ENCODE results near the gene RASGRF1.

RASGRF1 gene

GRCh38 chr15:78912316-78912715 is 178.3 kb downstream of the RASGRF1 start:
- no peak for TF ChIP-seq CTCF (IDR thresholded peaks at IDR 0.05; ENCODE audit: insufficient read depth, low read depth, low read length, missing control alignments)
- H3K4me3 ChIP-seq (ENCODE audit: low read length): no peak overlapping the region
- DNase-seq (ENCODE audit: low read depth): no peak

- no peak overlapping the region for H3K4me3 ChIP-seq (ENCODE audit: low read length)
- no peak for DNase-seq (ENCODE audit: low read depth)
- TF ChIP-seq CTCF (IDR thresholded peaks at IDR 0.05; ENCODE audit: insufficient read depth, low read depth, low read length, missing control alignments): no peak
Measured at GRCh38 chr15:78910271-78910670, 180.3 kb downstream of the RASGRF1 start.

Data from epithelial cell of esophagus (primary cell).